ENCODE results near the gene SLC13A2.

SLC13A2 gene

DNA sequence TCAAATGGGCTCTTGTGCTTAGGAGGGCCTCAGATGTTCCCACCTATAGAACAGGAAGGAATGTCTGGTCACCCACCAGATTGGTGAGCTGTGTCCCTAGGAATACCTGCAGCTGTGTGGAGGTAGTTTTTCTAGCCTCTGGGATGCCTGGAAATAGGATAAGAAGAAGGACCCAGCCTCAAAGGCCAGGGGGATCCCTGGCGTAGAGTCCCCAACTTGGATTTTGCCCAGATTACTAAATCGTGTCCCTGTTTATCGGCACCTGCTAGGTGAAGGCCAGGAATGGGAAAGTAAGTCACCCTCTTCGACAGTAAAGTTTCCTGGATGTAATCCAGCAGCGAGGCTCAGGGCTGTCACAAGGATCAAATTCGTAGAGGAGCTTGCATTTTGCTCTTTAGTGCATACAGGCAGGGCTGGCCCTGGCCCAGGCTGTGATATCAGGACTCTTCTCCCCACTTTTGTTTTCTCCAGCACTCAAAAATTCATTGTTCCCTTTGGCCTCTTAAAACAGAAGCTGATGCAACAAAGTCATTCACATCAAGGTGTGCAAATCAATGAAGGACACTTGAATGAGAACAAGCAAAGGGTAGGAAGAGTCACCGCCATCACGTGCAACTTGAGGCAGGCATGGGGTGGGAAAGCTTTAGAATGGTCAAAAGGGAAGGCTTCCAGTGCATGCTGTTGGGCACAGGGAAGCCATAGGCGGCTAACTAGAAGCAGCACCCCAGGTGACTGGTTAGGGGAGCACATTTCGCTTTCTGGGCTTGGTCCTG lies 7.5 kb downstream of the SLC13A2 start:
- H3K4me2 ChIP-seq (ENCODE audit: low read depth, low read length, poor library complexity, severe bottlenecking) = no peak overlapping the region
- no peaks in the 10 kb centered on the region for H3K79me2 ChIP-seq (ENCODE audit: insufficient read depth, low read length)
- H3F3A ChIP-seq (ENCODE audit: low read depth) = no peaks in the 10 kb centered on the region
- no peaks in the 10 kb centered on the region for H4K20me1 ChIP-seq (ENCODE audit: insufficient read depth, low read length, poor library complexity, severe bottlenecking)
- no peaks in the 10 kb centered on the region for H3K27me3 ChIP-seq (ENCODE audit: insufficient read depth, low read length, poor library complexity, severe bottlenecking)
- H3K9me3 ChIP-seq (ENCODE audit: insufficient read depth, low read depth, low read length) = no peaks in the 10 kb centered on the region
- H3K36me3 ChIP-seq (ENCODE audit: insufficient read depth, low read length) = no peaks in the 10 kb centered on the region
- H2AFZ ChIP-seq (ENCODE audit: low read length) = no peak overlapping the region
- H3K4me1 ChIP-seq (ENCODE audit: insufficient read depth, low read length, poor library complexity, severe bottlenecking) = no peaks in the 10 kb centered on the region
- no peak overlapping the region for H3K4me3 ChIP-seq (ENCODE audit: low read length, poor library complexity, severe bottlenecking)
- H3K9me2 ChIP-seq (replicated peaks; ENCODE audit: low read depth, low read length) = no peaks in the 10 kb centered on the region
- no peak overlapping the region for H3K9ac ChIP-seq (ENCODE audit: low read depth, low read length, poor library complexity, severe bottlenecking)
- TF ChIP-seq EZH2phosphoT487 (IDR thresholded peaks at IDR 0.05; ENCODE audit: borderline replicate concordance) = no peak
- TF ChIP-seq, protein P1, sequence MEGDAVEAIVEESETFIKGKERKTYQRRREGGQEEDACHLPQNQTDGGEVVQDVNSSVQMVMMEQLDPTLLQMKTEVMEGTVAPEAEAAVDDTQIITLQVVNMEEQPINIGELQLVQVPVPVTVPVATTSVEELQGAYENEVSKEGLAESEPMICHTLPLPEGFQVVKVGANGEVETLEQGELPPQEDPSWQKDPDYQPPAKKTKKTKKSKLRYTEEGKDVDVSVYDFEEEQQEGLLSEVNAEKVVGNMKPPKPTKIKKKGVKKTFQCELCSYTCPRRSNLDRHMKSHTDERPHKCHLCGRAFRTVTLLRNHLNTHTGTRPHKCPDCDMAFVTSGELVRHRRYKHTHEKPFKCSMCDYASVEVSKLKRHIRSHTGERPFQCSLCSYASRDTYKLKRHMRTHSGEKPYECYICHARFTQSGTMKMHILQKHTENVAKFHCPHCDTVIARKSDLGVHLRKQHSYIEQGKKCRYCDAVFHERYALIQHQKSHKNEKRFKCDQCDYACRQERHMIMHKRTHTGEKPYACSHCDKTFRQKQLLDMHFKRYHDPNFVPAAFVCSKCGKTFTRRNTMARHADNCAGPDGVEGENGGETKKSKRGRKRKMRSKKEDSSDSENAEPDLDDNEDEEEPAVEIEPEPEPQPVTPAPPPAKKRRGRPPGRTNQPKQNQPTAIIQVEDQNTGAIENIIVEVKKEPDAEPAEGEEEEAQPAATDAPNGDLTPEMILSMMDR (conservative IDR thresholded peaks at IDR 0.05; ENCODE audit: low read length) = no peak

DNA sequence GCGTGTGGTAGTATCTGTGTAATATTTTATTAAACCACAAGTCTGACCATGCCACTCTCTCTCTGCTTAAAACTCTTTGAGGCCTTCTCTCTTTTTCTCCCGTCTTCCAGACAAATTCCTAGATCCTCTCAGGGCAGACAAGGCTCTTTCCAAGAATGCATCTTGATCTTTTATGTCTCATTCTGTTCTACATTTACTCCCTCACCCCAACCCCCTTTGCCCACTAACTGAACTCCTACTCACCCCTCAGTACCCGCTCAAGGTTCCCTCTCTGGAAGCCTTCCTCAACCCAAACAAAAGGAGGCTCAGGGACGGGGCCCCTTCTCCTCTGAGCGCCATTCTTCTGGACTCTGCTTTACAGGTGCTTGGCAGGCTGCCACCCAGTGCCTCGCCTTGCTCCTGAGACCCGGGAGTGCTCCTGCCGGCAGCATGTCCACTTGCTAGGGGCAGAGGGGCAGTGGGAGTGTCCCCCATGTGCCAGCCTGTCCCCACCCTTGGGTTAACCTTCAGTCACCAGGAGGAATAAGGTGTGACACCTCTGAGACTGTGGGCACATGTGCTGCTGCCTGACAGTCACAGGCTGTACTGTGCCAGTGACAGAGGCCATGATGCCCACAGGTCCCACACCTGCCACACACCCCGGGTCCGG lies 9.2 kb downstream of the SLC13A2 start:
- Histone ChIP-seq H4K20me1 (ENCODE audit: insufficient read depth, low read length, poor library complexity, severe bottlenecking) (no peaks in the 10 kb centered on the region), H3K36me3 (ENCODE audit: insufficient read depth, low read length) (no peaks in the 10 kb centered on the region), H3F3A (ENCODE audit: low read depth) (no peaks in the 10 kb centered on the region), H3K9me3 (ENCODE audit: insufficient read depth, low read depth, low read length) (no peaks in the 10 kb centered on the region), H3K79me2 (ENCODE audit: insufficient read depth, low read length) (no peaks in the 10 kb centered on the region), H3K9me2 (replicated peaks; ENCODE audit: low read depth, low read length) (no peaks in the 10 kb centered on the region), H3K4me2 (ENCODE audit: low read depth, low read length, poor library complexity, severe bottlenecking) (no peak overlapping the region), H3K4me3 (ENCODE audit: low read length, poor library complexity, severe bottlenecking) (no peak overlapping the region), H3K4me1 (ENCODE audit: insufficient read depth, low read length, poor library complexity, severe bottlenecking) (no peaks in the 10 kb centered on the region), H3K9ac (ENCODE audit: low read depth, low read length, poor library complexity, severe bottlenecking) (no peak overlapping the region), H2AFZ (ENCODE audit: low read length) (no peak overlapping the region), H3K27me3 (ENCODE audit: insufficient read depth, low read length, poor library complexity, severe bottlenecking) (no peaks in the 10 kb centered on the region)
- TF ChIP-seq, protein P1 (conservative IDR thresholded peaks at IDR 0.05; ENCODE audit: low read length) = no peak
- TF ChIP-seq EZH2phosphoT487 (IDR thresholded peaks at IDR 0.05; ENCODE audit: borderline replicate concordance) = no peak

DNA sequence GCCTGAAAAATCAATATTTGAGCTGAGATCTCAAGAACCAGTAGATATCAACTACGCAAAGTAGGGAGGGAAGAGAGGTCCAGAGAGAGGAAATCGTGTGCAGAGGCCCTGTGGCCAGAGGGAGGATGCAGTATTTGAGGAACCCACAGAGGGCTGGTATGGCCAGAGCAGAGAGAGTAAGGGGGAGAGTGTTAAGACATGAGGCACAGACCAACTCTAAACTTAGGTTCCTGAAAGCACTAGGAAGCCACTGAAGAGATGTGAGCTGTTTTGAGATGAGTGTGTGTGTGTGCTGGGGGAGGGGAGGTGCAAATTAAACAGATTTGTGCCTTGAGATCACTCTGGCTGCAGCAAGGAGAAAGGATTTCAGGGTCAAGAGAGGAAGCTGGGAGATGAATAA lies 10.9 kb downstream of the SLC13A2 start:
- Histone ChIP-seq H3K4me1 (ENCODE audit: insufficient read depth, low read length, poor library complexity, severe bottlenecking) (no peaks in the 10 kb centered on the region), H3K9me2 (replicated peaks; ENCODE audit: low read depth, low read length) (no peaks in the 10 kb centered on the region), H3K9me3 (ENCODE audit: insufficient read depth, low read depth, low read length) (no peaks in the 10 kb centered on the region), H2AFZ (ENCODE audit: low read length) (no peak overlapping the region), H3K4me3 (ENCODE audit: low read length, poor library complexity, severe bottlenecking) (no peak overlapping the region), H3F3A (ENCODE audit: low read depth) (no peaks in the 10 kb centered on the region), H3K27me3 (ENCODE audit: insufficient read depth, low read length, poor library complexity, severe bottlenecking) (no peaks in the 10 kb centered on the region), H4K20me1 (ENCODE audit: insufficient read depth, low read length, poor library complexity, severe bottlenecking) (no peaks in the 10 kb centered on the region), H3K79me2 (ENCODE audit: insufficient read depth, low read length) (no peaks in the 10 kb centered on the region), H3K9ac (ENCODE audit: low read depth, low read length, poor library complexity, severe bottlenecking) (no peak overlapping the region), H3K36me3 (ENCODE audit: insufficient read depth, low read length) (no peaks in the 10 kb centered on the region), H3K4me2 (ENCODE audit: low read depth, low read length, poor library complexity, severe bottlenecking) (no peak overlapping the region)
- TF ChIP-seq, protein P1 (conservative IDR thresholded peaks at IDR 0.05; ENCODE audit: low read length) = no peak
- no peak for TF ChIP-seq EZH2phosphoT487 (IDR thresholded peaks at IDR 0.05; ENCODE audit: borderline replicate concordance)

All from Loucy (cell line).